Thoracic aorta (tissue), 2 donors: ENCODE results near the gene MAML2. TPM values are rescaled to one million over a fixed set of nuclear protein-coding genes. Genes with fewer than 3 reads are reported as not detected.

Experiments
- ATAC-seq: fragments of 150-250 bp; one replicate; pipeline ENCODE4 v1.8.0; 2017; ENCODE audit warnings: low read depth; ENCODE audit not compliant: insufficient number of reproducible peaks, low FRiP score
- DNase-seq: peaks from one replicate; pipeline ENCODE4 v3.0.0-alpha.2; 2020; ENCODE audit warnings: low spot score
- H3K27ac ChIP-seq, 2 donors: fragments of 200-600 bp; sonication (generic); 1 replicate in 1 of 2; 2 replicates in 1 of 2; pipeline ENCODE4 v1.5.1; 2016; ENCODE audit warnings: mild to moderate bottlenecking in 2 of 2, moderate library complexity in 2 of 2
- H3K27me3 ChIP-seq: fragments of 200-600 bp; sonication (generic); replicated peaks from 2 replicates; pipeline ENCODE4 v1.6.0; 2016; ENCODE audit warnings: mild to moderate bottlenecking; ENCODE audit not compliant: insufficient read depth
- H3K36me3 ChIP-seq: fragments of 200-600 bp; sonication (generic); one replicate; pipeline ENCODE4 v1.5.1; 2016
- H3K4me1 ChIP-seq, 2 donors: fragments of 200-600 bp; sonication (generic); 1 replicate in 1 of 2; 2 replicates in 1 of 2; pipeline versions ENCODE4 v1.5.1 to v1.6.0; 2016; ENCODE audit warnings: low read depth in 2 of 2, mild to moderate bottlenecking in 1 of 2; ENCODE audit not compliant: control insufficient read depth in 1 of 2
- H3K4me3 ChIP-seq: fragments of 200-600 bp; sonication (generic); 2 replicates; pipeline ENCODE4 v1.5.1; 2016; ENCODE audit warnings: mild to moderate bottlenecking
- H3K9me3 ChIP-seq: fragments of 200-600 bp; sonication (generic); 2 replicates; pipeline ENCODE4 v1.5.1; 2016
- CTCF ChIP-seq: fragments of 200-600 bp; sonication (generic); IDR thresholded peaks from one replicate; pipeline ENCODE4 v1.5.1; 2019; ENCODE audit warnings: antibody characterized with exemption
- total RNA-seq, 2 donors: library from RNA; depleted of rRNA; stranded (reverse); fragments of >200 nt; gene quantifications; one replicate each; pipeline versions ENCODE4 v1.1.0 to v1.2.3, GENCODE V29; 2016

The MAML2 gene
- total RNA-seq, 2 donors from 2014 or later, result 23.4 to 29.6 TPM

DNA sequence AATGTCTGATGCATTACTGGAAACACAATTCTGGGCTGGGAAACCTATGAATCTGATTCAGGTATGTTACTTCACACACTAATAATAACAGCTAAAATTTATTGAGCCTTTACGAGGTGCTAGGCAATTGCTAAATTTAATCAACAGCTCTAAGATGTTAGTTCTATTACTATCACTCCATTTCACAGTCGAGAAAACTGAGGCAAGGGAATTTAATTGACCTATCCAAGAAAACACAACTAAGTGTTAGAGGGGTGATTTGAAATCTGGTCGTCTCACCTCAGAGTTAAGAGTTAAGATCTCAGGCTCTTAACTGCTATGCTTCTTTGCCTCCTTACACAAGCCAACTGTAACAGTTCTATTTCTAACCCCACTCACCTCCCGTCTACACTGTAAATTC lies 8.8 kb downstream of the MAML2 start:
- H3K4me1 ChIP-seq, result peaks cover 53 to 79% of the 10 kb centered on the region in 2 donors
- H3K27me3 ChIP-seq, result no peaks in the 10 kb centered on the region
- no peaks in the 10 kb centered on the region for H3K9me3 ChIP-seq
- H3K27ac ChIP-seq, result no peak overlapping the region
- DNase-seq (no peak), ATAC-seq (no peak)
- TF ChIP-seq CTCF, result no peak
- H3K4me3 ChIP-seq, result no peak overlapping the region
- H3K36me3 ChIP-seq, result no peaks in the 10 kb centered on the region

GRCh38 chr11:96333191-96333719 lies 9.7 kb downstream of the MAML2 start:
- Histone ChIP-seq H3K4me1 (peaks cover 50 to 79% of the 10 kb centered on the region in 2 donors), H3K27me3 (no peaks in the 10 kb centered on the region), H3K4me3 (no peak overlapping the region), H3K9me3 (no peaks in the 10 kb centered on the region), H3K36me3 (no peaks in the 10 kb centered on the region), H3K27ac (no peak overlapping the region)
- no peak for DNase-seq
- no peak for ATAC-seq
- TF ChIP-seq CTCF, result no peak

DNA sequence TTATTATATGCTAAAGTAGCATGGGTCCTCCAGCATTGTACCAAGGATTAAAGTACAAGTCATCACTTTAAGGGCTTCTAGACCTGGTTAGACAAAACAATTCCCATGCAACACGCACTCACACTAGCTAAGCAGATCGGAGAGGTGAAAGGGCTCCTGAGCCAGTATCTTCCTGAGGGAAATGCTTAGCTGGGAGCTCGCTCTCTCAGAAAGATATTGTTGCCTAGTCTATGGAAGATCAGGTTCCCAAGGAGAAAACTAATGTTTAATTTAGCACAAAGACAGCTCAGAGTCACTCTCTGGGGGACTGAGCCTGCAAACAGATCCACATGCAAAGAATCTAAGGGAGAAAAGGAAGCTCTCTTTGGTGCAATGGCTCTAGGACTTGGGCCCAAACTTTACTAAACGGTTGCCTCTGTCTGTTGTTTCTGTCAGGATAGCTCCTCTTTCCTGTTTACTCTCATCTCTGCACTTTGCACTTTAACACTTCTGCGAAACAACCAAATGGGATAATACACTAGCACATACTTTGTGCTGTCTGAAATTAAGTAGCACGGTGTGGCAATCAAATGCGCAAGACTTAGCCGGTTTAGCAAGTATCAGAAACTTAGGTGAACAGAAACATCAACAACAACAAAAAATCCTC lies 10.7 kb downstream of the MAML2 start:
- no peaks in the 10 kb centered on the region for H3K27me3 ChIP-seq
- no peaks in the 10 kb centered on the region for H3K9me3 ChIP-seq
- H3K4me1 ChIP-seq, result peaks cover 40 to 70% of the 10 kb centered on the region in 2 donors
- no peak for DNase-seq
- H3K36me3 ChIP-seq, result no peaks in the 10 kb centered on the region
- TF ChIP-seq CTCF, result no peak
- H3K4me3 ChIP-seq, result no peak overlapping the region
- no peak for ATAC-seq
- peak overlapping the region; percentile 0 to 20 for H3K27ac ChIP-seq

- peaks cover 40 to 64% of the 10 kb centered on the region in 2 donors for H3K4me1 ChIP-seq
- H3K36me3 ChIP-seq, result no peaks in the 10 kb centered on the region
- no peaks in the 10 kb centered on the region for H3K27me3 ChIP-seq
- ATAC-seq, result no peak
- DNase-seq, result no peak
- no peak for TF ChIP-seq CTCF
- H3K9me3 ChIP-seq, result no peaks in the 10 kb centered on the region
- H3K27ac ChIP-seq, result peak overlapping the region in 1 of 2 donors; percentile 0
- H3K4me3 ChIP-seq, result no peak overlapping the region
Measured at GRCh38 chr11:96331699-96332116, 11.3 kb downstream of the MAML2 start.

- Histone ChIP-seq H3K36me3 (no peaks in the 10 kb centered on the region), H3K27me3 (no peaks in the 10 kb centered on the region), H3K4me1 (peaks cover 44 to 68% of the 10 kb centered on the region in 2 donors), H3K9me3 (no peaks in the 10 kb centered on the region), H3K27ac (no peak overlapping the region), H3K4me3 (no peak overlapping the region)
- ATAC-seq (no peak), DNase-seq (no peak)
- TF ChIP-seq CTCF, result no peak
Measured at GRCh38 chr11:96330511-96330859, 12.5 kb downstream of the MAML2 start.
